Endothelial cell of umbilical vein (primary cell): ENCODE measurements around the gene PYGO1. TPM values are rescaled to one million over a fixed set of nuclear protein-coding genes. Genes with fewer than 3 reads are reported as not detected.

Experiments
- BruUV-seq: library from RNA; stranded (reverse); fragments of 400-500 nt; replicated peaks from 2 replicates; lab custom pipeline; 2021; lab: Mats Ljungman, UMichigan
- CTCF ChIA-PET: fragments of 300-600, 350-600 bp; sonication (Branson Sonifier 250); formaldehyde crosslinking; loops from one replicate; lab custom pipeline; 2021; ENCODE audit warnings: antibody characterized with exemption, inconsistent platforms; lab: Charles Lee
- POLR2A ChIA-PET: fragments of 300-600, 350-600 bp; sonication (Branson Sonifier 250); formaldehyde crosslinking; loops from one replicate; lab custom pipeline; 2021; ENCODE audit warnings: antibody characterized with exemption, inconsistent platforms; lab: Charles Lee
- DNase-seq: peaks from one replicate; pipeline ENCODE4 v3.0.0-alpha.2; 2011; ENCODE audit warnings: low read depth, low spot score
- FAIRE-seq: peaks from 2 replicates; lab custom pipeline; 2011; peaks lifted over from hg19 to GRCh38; lab: Jason Lieb, UNC
- H2AFZ ChIP-seq: 2 replicates; pipeline ENCODE4 v1.6.0; 2012; ENCODE audit warnings: low read depth, low read length, control low read depth, inconsistent platforms
- H3K27ac ChIP-seq: 2 replicates; pipeline ENCODE4 v1.5.1; 2011; ENCODE audit warnings: low read depth, mild to moderate bottlenecking, control low read depth, low read length, moderate library complexity; ENCODE audit not compliant: insufficient read depth
- H3K27me3 ChIP-seq, 2 experiments: 2 replicates each; pipeline versions ENCODE4 v1.6.0 to v1.6.1; 2011; ENCODE audit warnings: low read length in 2 of 2, mixed read lengths in 1 of 2; ENCODE audit not compliant: control insufficient read depth in 2 of 2, insufficient read depth in 2 of 2
- H3K36me3 ChIP-seq, 2 experiments: 2 replicates in 1 of 2; 3 replicates in 1 of 2; pipeline ENCODE4 v1.5.1; 2011; ENCODE audit warnings: low read length in 2 of 2, mild to moderate bottlenecking in 1 of 2, moderate library complexity in 1 of 2; ENCODE audit not compliant: control insufficient read depth in 2 of 2, insufficient read depth in 2 of 2; ENCODE audit errors: extremely low read depth in 1 of 2
- H3K4me1 ChIP-seq: 3 replicates; pipeline ENCODE4 v1.5.1; 2011; ENCODE audit warnings: mild to moderate bottlenecking, low read length; ENCODE audit not compliant: control insufficient read depth, insufficient read depth; ENCODE audit errors: extremely low read depth
- H3K4me2 ChIP-seq: 2 replicates; pipeline ENCODE4 v1.6.1; 2011; ENCODE audit warnings: low read length, control low read depth, mixed read lengths; ENCODE audit not compliant: insufficient read depth
- H3K4me3 ChIP-seq, 3 experiments: fragments of 200-600 bp in 1 of 3; sonication (generic), shearing (Covaris generic) in 1 of 3; replicated peaks in 1 of 3; 2 replicates each; pipeline ENCODE4 v1.5.1; 2011 to 2016; ENCODE audit warnings: control low read depth in 3 of 3, low read length in 3 of 3, mild to moderate bottlenecking in 2 of 3, inconsistent platforms in 1 of 3, low read depth in 1 of 3, moderate library complexity in 1 of 3; ENCODE audit not compliant: insufficient read depth in 1 of 3
- H3K79me2 ChIP-seq: 2 replicates; pipeline ENCODE4 v1.6.0; 2012; ENCODE audit warnings: low read length, inconsistent platforms; ENCODE audit not compliant: control insufficient read depth, insufficient read depth
- H3K9ac ChIP-seq: replicated peaks from 2 replicates; pipeline ENCODE3; 2011; ENCODE audit warnings: low read length, control low read depth; ENCODE audit not compliant: insufficient read depth; ENCODE audit errors: extremely low read depth
- H3K9me1 ChIP-seq: replicated peaks from 3 replicates; pipeline ENCODE4 v1.6.0; 2011; ENCODE audit warnings: mild to moderate bottlenecking, low read length; ENCODE audit not compliant: control insufficient read depth, insufficient read depth; ENCODE audit errors: extremely low read depth
- H3K9me3 ChIP-seq: replicated peaks from 2 replicates; pipeline ENCODE4 v1.5.1; 2012; ENCODE audit warnings: low read length, inconsistent platforms; ENCODE audit not compliant: control insufficient read depth, insufficient read depth
- H4K20me1 ChIP-seq: replicated peaks from 2 replicates; pipeline ENCODE3; 2011; ENCODE audit warnings: mild to moderate bottlenecking, low read length; ENCODE audit not compliant: control insufficient read depth, insufficient read depth; ENCODE audit errors: extremely low read depth
- CTCF ChIP-seq, 2 donors: IDR thresholded peaks; 1 replicate in 1 of 2; 2 replicates in 1 of 2; pipeline ENCODE4 v1.5.1; 2011; ENCODE audit warnings: low read length in 2 of 2, mild to moderate bottlenecking in 2 of 2, moderate library complexity in 2 of 2, control low read depth in 1 of 2, inconsistent platforms in 1 of 2, low read depth in 1 of 2; ENCODE audit not compliant: insufficient read depth in 1 of 2; ENCODE audit errors: extremely low read depth in 1 of 2
- EZH2 ChIP-seq: IDR thresholded peaks from 2 replicates; pipeline ENCODE4 v1.6.1; 2012; ENCODE audit warnings: borderline replicate concordance, low read depth, mild to moderate bottlenecking, moderate library complexity, low read length, inconsistent platforms; ENCODE audit not compliant: severe bottlenecking
- FOS ChIP-seq: IDR thresholded peaks from 2 replicates; pipeline ENCODE4 v1.6.1; 2011; ENCODE audit warnings: mild to moderate bottlenecking, low read length, moderate library complexity, borderline replicate concordance; ENCODE audit not compliant: insufficient read depth
- GATA2 ChIP-seq: IDR thresholded peaks from 2 replicates; pipeline ENCODE4 v1.7.0; 2011; ENCODE audit warnings: low read depth, mild to moderate bottlenecking, moderate library complexity, mixed read lengths, low read length; ENCODE audit not compliant: insufficient read length, insufficient read depth
- JUN ChIP-seq: IDR thresholded peaks from 2 replicates; pipeline ENCODE4 v1.6.1; 2011; ENCODE audit warnings: borderline replicate concordance, low read depth; ENCODE audit not compliant: insufficient read length, insufficient read depth
- MAX ChIP-seq: IDR thresholded peaks from 2 replicates; pipeline ENCODE4 v1.6.1; 2011; ENCODE audit not compliant: insufficient read depth, insufficient read length
- MYC ChIP-seq: IDR thresholded peaks from one replicate; pipeline ENCODE4 v1.6.1; 2011; ENCODE audit warnings: mild to moderate bottlenecking, low read depth, low read length
- POLR2A ChIP-seq: IDR thresholded peaks from 2 replicates; pipeline ENCODE4 v1.6.1; 2012; ENCODE audit warnings: low read depth, mild to moderate bottlenecking, control low read depth, low read length
- POLR2AphosphoS5 ChIP-seq: IDR thresholded peaks from 2 replicates; pipeline ENCODE4 v1.6.1; 2012; ENCODE audit warnings: low read depth, mild to moderate bottlenecking, control low read depth, low read length, moderate library complexity; ENCODE audit not compliant: insufficient read depth
- dilution Hi-C: fragments of 300-500 bp; cut with MboI; formaldehyde crosslinking; loops from one replicate; pipeline ENCODE4 v1.15.0; 2019; ENCODE audit warnings: low sequenced_read_pairs; ENCODE audit not compliant: extremely low pct_ligation_motif_present
- intact Hi-C: fragments of 100-400 bp; cut with micrococcal nuclease; formaldehyde crosslinking; loops from one replicate; pipeline ENCODE4 v1.10.0; 2022
- polyA plus RNA-seq, 4 experiments: library from polyadenylated mRNA; depleted of rRNA in 3 of 4; stranded (reverse) in 3 of 4; unstranded in 1 of 4; fragments of >200 nt; gene quantifications; 2 replicates each; pipeline versions ENCODE4 v1.2.1 to v1.2.3, GENCODE V29; 2011 to 2012; ENCODE audit warnings: missing spikeins in 1 of 4
- total RNA-seq: library from RNA; stranded (reverse); gene quantifications from 2 replicates; pipeline ENCODE4 v1.2.3, GENCODE V29; 2021

Gene PYGO1
- total and polyA plus RNA-seq, 2 donors (not counting 3 experiments of a cell fraction or from before 2014, with no cell fraction given), result 1.9 to 7.6 TPM

DNA sequence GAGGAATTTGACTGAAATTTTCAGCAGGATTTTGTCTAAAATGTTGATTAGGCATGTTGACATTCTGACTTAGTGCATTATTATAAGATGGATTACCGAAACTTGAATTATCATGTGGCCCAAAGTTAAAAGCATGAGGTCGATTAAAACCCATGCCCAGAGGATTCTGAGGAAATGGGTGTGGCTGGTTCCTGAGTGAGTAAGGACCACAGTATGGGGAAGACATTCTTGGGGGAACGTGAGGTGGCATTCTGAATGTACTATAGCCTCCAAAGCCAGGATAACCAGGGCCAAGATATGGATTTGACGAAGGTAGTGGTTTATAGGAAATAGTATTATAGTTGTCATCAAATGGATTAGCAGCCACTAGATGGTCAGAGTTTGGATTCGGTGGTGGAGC is 41.4 kb downstream of the PYGO1 start:
- Histone ChIP-seq H3K4me1 (no peaks in the 10 kb centered on the region), H3K79me2 (no peaks in the 10 kb centered on the region), H3K4me3 (no peak overlapping the region), H3K9me1 (no peaks in the 10 kb centered on the region), H3K36me3 (no peaks in the 10 kb centered on the region), H3K9ac (no peak overlapping the region), H3K9me3 (no peaks in the 10 kb centered on the region), H3K4me2 (no peak overlapping the region), H3K27ac (no peak overlapping the region), H4K20me1 (no peaks in the 10 kb centered on the region), H2AFZ (no peak overlapping the region), H3K27me3 (no peaks in the 10 kb centered on the region)
- dilution Hi-C loops (no loop called here), intact Hi-C loops (loop anchor here (1.0 kb wide), 1 partner anchor 16 kb away; no protein-coding TSS in a partner anchor)
- POLR2A ChIA-PET, result no interaction called here
- TF ChIP-seq CTCF (IDR thresholded peaks at IDR 0.05; ENCODE audit: extremely low read depth in 1 of 2, insufficient read depth in 1 of 2, low read depth in 1 of 2, low read length in 2 of 2) (no peak), POLR2AphosphoS5 (no peak), JUN (no peak), EZH2 (no peak), MYC (no peak), GATA2 (no peak), MAX (no peak), FOS (no peak), POLR2A (no peak)
- no peak for FAIRE-seq
- CTCF ChIA-PET, result interaction anchor here (0.9 kb wide), 2 partner anchors 20 to 32 kb away, joined by 3 read pairs; no protein-coding TSS in a partner anchor
- no peak for DNase-seq
- no TSS peak for BruUV-seq
